Prostate gland (tissue), 2 donors: ENCODE results near the gene FOXJ1.

Experiments
- CTCF ChIP-seq, 4 experiments: fragments of 200-600 bp in 2 of 4; fragments of 450-650 bp in 2 of 4; sonication (generic) in 2 of 4; IDR thresholded peaks; 1 replicate in 3 of 4; 2 replicates in 1 of 4; pipeline ENCODE4 v1.5.1; 2016 to 2019; ENCODE audit warnings: antibody characterized with exemption in 4 of 4, mild to moderate bottlenecking in 2 of 4, moderate library complexity in 2 of 4
- POLR2A ChIP-seq: fragments of 450-650 bp; IDR thresholded peaks from one replicate; pipeline ENCODE4 v1.6.1; 2016; ENCODE audit warnings: antibody characterized with exemption, mild to moderate bottlenecking

GRCh38 chr17:76189247-76189646, 48.2 kb upstream of the FOXJ1 start:
- no peak for TF ChIP-seq POLR2A
- no peak for TF ChIP-seq CTCF (IDR thresholded peaks at IDR 0.05)
